GM23248 (cell line): ENCODE measurements around the gene FGF1.

Experiments used
- EZH2 ChIP-seq: fragments of 200-600 bp; sonication (generic); IDR thresholded peaks from 2 replicates; pipeline ENCODE4 v1.6.1; 2018; ENCODE audit warnings: antibody characterized with exemption, mild to moderate bottlenecking; ENCODE audit not compliant: insufficient read depth, poor library complexity, severe bottlenecking
- EZH2phosphoT487 ChIP-seq: fragments of 200-600 bp; sonication (generic); IDR thresholded peaks from 2 replicates; pipeline ENCODE4 v1.6.1; 2018; ENCODE audit warnings: antibody characterized with exemption, moderate library complexity, mild to moderate bottlenecking, low read depth; ENCODE audit not compliant: insufficient read depth

GRCh38 chr5:142643634-142644033 lies 42.3 kb downstream of the FGF1 start:
- TF ChIP-seq EZH2: no peak
- TF ChIP-seq EZH2phosphoT487: no peak
